Neuronal stem cell (in vitro differentiated cells): ENCODE results near the gene EML4.

ENCODE experiments used
- DNase-seq: peaks from one replicate; pipeline ENCODE4 v3.0.0-alpha.2; 2013; ENCODE audit warnings: low spot score
- H2AFZ ChIP-seq: one replicate; pipeline ENCODE4 v1.6.1; 2013; ENCODE audit warnings: mild to moderate bottlenecking, low read length, inconsistent platforms
- H2AK5ac ChIP-seq: 2 replicates; pipeline ENCODE4 v1.6.1; 2013; ENCODE audit warnings: low read depth, mild to moderate bottlenecking, inconsistent platforms, low read length, moderate library complexity, mixed read lengths
- H2BK120ac ChIP-seq: 2 replicates; pipeline ENCODE4 v1.6.1; 2013; ENCODE audit warnings: low read depth, mild to moderate bottlenecking, inconsistent platforms, low read length, moderate library complexity, mixed read lengths
- H2BK12ac ChIP-seq: one replicate; pipeline ENCODE4 v1.6.1; 2013; ENCODE audit warnings: low read length, inconsistent platforms
- H2BK15ac ChIP-seq: 2 replicates; pipeline ENCODE4 v1.6.1; 2013; ENCODE audit warnings: mild to moderate bottlenecking, low read length, inconsistent platforms, mixed read lengths
- H2BK5ac ChIP-seq: one replicate; pipeline ENCODE4 v1.6.1; 2013; ENCODE audit warnings: inconsistent platforms, mild to moderate bottlenecking, low read length, moderate library complexity
- H3K14ac ChIP-seq: one replicate; pipeline ENCODE4 v1.6.1; 2013; ENCODE audit warnings: low read length, inconsistent platforms
- H3K18ac ChIP-seq: 2 replicates; pipeline ENCODE4 v1.6.1; 2013; ENCODE audit warnings: low read length, inconsistent platforms
- H3K23ac ChIP-seq: 2 replicates; pipeline ENCODE4 v1.6.1; 2013; ENCODE audit warnings: low read depth, mild to moderate bottlenecking, mixed read lengths, low read length, inconsistent platforms; ENCODE audit not compliant: poor library complexity
- H3K27ac ChIP-seq: replicated peaks from 3 replicates; pipeline ENCODE4 v1.5.1; 2013; ENCODE audit warnings: low read length, inconsistent platforms
- H3K27me3 ChIP-seq, 3 experiments: 2 replicates each; pipeline ENCODE4 v1.6.1; 2013; ENCODE audit warnings: low read length in 3 of 3, mild to moderate bottlenecking in 2 of 3, inconsistent platforms in 1 of 3, low read depth in 1 of 3, mixed read lengths in 1 of 3, moderate library complexity in 1 of 3; ENCODE audit not compliant: control insufficient read depth in 3 of 3, insufficient read depth in 3 of 3
- H3K36me3 ChIP-seq, 2 donors: replicated peaks in 1 of 2; 2 replicates each; pipeline ENCODE4 v1.6.1; 2013; ENCODE audit warnings: low read length in 2 of 2; ENCODE audit not compliant: control insufficient read depth in 2 of 2, insufficient read depth in 2 of 2
- H3K4ac ChIP-seq: 2 replicates; pipeline ENCODE4 v1.6.1; 2013; ENCODE audit warnings: inconsistent platforms, mild to moderate bottlenecking, low read length, moderate library complexity
- H3K4me1 ChIP-seq, 2 donors: 1 replicate in 1 of 2; 2 replicates in 1 of 2; pipeline ENCODE4 v1.6.1; 2013; ENCODE audit warnings: low read length in 2 of 2, low read depth in 1 of 2; ENCODE audit not compliant: control insufficient read depth in 2 of 2, insufficient read depth in 1 of 2
- H3K4me2 ChIP-seq: one replicate; pipeline ENCODE4 v1.6.1; 2013; ENCODE audit warnings: mild to moderate bottlenecking, low read length, inconsistent platforms; ENCODE audit not compliant: insufficient read depth, poor library complexity, severe bottlenecking
- H3K4me3 ChIP-seq, 2 donors: 2 replicates each; pipeline ENCODE4 v1.5.1; 2013; ENCODE audit warnings: low read length in 2 of 2, mild to moderate bottlenecking in 2 of 2, inconsistent platforms in 1 of 2, moderate library complexity in 1 of 2
- H3K79me1 ChIP-seq: one replicate; pipeline ENCODE4 v1.6.1; 2013; ENCODE audit warnings: low read depth, mild to moderate bottlenecking, inconsistent platforms, low read length, moderate library complexity
- H3K9ac ChIP-seq: one replicate; pipeline ENCODE4 v1.6.1; 2013; ENCODE audit warnings: mild to moderate bottlenecking, low read depth, low read length, inconsistent platforms; ENCODE audit not compliant: poor library complexity
- H3K9me3 ChIP-seq, 2 donors: replicated peaks in 1 of 2; 2 replicates each; pipeline versions ENCODE3 to v1.6.1; 2013; ENCODE audit warnings: low read length in 2 of 2, mild to moderate bottlenecking in 2 of 2, inconsistent platforms in 1 of 2, low read depth in 1 of 2, mixed read lengths in 1 of 2, moderate library complexity in 1 of 2; ENCODE audit not compliant: control insufficient read depth in 2 of 2, insufficient read depth in 1 of 2
- H4K8ac ChIP-seq: one replicate; pipeline ENCODE4 v1.6.1; 2013; ENCODE audit warnings: low read depth, mild to moderate bottlenecking, inconsistent platforms, low read length, moderate library complexity
- H4K91ac ChIP-seq: one replicate; pipeline ENCODE4 v1.6.1; 2013; ENCODE audit warnings: low read length, low read depth, mild to moderate bottlenecking, inconsistent platforms; ENCODE audit not compliant: poor library complexity
- WGBS, 2 donors: extraction: QIAGEN DNeasy Blood & Tissue Kit; methylation state at CpG; one replicate each; pipeline ENCODE4 v1.1.7; 2013; ENCODE audit warnings: missing lambda C conversion rate in 2 of 2, mixed read lengths in 1 of 2; ENCODE audit not compliant: insufficient read length in 2 of 2, insufficient replicate concordance in 1 of 2; ENCODE audit errors: extremely low coverage in 2 of 2; 5-methylcytosine and 5-hydroxymethylcytosine counted together

EML4 gene

DNA sequence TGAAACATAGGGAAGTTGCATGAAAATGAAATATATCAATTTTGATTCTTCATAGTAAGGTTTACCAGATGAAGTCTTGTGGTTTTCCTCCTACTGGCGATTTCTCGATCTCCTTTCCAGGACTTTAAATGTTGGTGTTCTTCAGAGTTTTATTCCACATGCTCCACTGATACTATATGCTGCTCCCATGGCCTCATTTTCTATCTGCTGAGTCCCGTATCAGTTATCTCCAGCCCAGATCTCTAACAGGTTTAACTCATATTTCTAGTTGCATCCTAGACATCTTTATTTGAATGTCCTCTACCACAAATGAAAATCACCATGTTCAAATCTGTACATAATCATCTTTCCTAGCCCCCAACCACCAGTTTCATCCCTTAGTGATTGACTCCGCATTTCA lies 120.1 kb downstream of the EML4 start:
- Histone ChIP-seq H4K8ac (no peak overlapping the region), H3K4me1 (no peaks in the 10 kb centered on the region), H2BK15ac (no peak overlapping the region), H3K4me2 (no peak overlapping the region), H3K18ac (no peak overlapping the region), H2BK12ac (no peak overlapping the region), H2AFZ (no peak overlapping the region), H3K14ac (no peak overlapping the region), H3K23ac (no peak overlapping the region), H3K36me3 (peaks cover 3 to 86% of the 10 kb centered on the region in 2 donors), H3K9ac (no peak overlapping the region), H2BK120ac (no peak overlapping the region), H3K79me1 (no peaks in the 10 kb centered on the region), H3K27ac (no peak overlapping the region), H3K4ac (no peak overlapping the region), H3K27me3 (no peaks in the 10 kb centered on the region), H3K9me3 (no peaks in the 10 kb centered on the region), H3K4me3 (no peak overlapping the region), H2AK5ac (no peak overlapping the region), H4K91ac (no peak overlapping the region), H2BK5ac (no peak overlapping the region)
- DNase-seq: no peak
- WGBS, 2 donors: no CpG with 5 or more reads among the region's 4 CpGs

GRCh38 chr2:42290005-42290404 lies 120.9 kb downstream of the EML4 start:
- H3K4me3 ChIP-seq: no peak overlapping the region
- H3K14ac ChIP-seq: no peak overlapping the region
- no peak overlapping the region for H2AK5ac ChIP-seq
- no peak overlapping the region for H3K27ac ChIP-seq
- no peak overlapping the region for H4K8ac ChIP-seq
- no peak overlapping the region for H3K9ac ChIP-seq
- no peak overlapping the region for H2BK120ac ChIP-seq
- H2AFZ ChIP-seq: no peak overlapping the region
- WGBS, 2 donors: no CpG with 5 or more reads among the region's 8 CpGs
- peaks cover 2 to 87% of the 10 kb centered on the region in 2 donors for H3K36me3 ChIP-seq
- H3K23ac ChIP-seq: no peak overlapping the region
- H2BK15ac ChIP-seq: no peak overlapping the region
- no peak overlapping the region for H3K4me2 ChIP-seq
- H3K18ac ChIP-seq: no peak overlapping the region
- H2BK12ac ChIP-seq: no peak overlapping the region
- H3K79me1 ChIP-seq: no peaks in the 10 kb centered on the region
- no peak overlapping the region for H2BK5ac ChIP-seq
- no peaks in the 10 kb centered on the region for H3K4me1 ChIP-seq
- no peaks in the 10 kb centered on the region for H3K27me3 ChIP-seq
- DNase-seq: no peak
- H4K91ac ChIP-seq: no peak overlapping the region
- H3K4ac ChIP-seq: no peak overlapping the region
- no peaks in the 10 kb centered on the region for H3K9me3 ChIP-seq

DNA sequence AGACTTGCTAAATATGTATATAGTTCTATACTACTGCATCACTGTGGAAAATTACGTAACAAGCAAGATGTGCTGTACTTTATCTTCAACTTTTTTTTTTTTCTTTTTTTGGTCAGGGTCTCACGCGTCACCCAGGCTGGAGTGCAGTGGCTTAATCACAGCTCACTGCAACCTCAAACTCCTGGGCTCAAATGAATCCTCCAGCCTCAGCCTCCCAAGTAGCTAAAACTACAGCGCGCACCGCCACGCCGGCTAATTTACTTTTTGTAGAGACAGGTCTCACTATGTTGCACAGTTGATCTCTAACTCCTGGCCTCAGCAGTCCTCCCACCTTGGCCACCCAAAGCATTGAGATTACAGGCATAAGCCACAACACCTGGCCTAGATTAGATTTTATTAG lies 123.9 kb downstream of the EML4 start:
- H4K8ac ChIP-seq: no peak overlapping the region
- H3K23ac ChIP-seq: no peak overlapping the region
- no peak overlapping the region for H3K18ac ChIP-seq
- no peak overlapping the region for H2BK12ac ChIP-seq
- H2BK5ac ChIP-seq: no peak overlapping the region
- no peaks in the 10 kb centered on the region for H3K79me1 ChIP-seq
- no peaks in the 10 kb centered on the region for H3K4me1 ChIP-seq
- H4K91ac ChIP-seq: no peak overlapping the region
- H2AFZ ChIP-seq: no peak overlapping the region
- no peak overlapping the region for H3K14ac ChIP-seq
- no peak overlapping the region for H3K9ac ChIP-seq
- peaks cover 13 to 89% of the 10 kb centered on the region in 2 donors for H3K36me3 ChIP-seq
- H3K4me2 ChIP-seq: no peak overlapping the region
- no peak overlapping the region for H3K4ac ChIP-seq
- no peak overlapping the region for H2BK15ac ChIP-seq
- H3K4me3 ChIP-seq: no peak overlapping the region
- H2AK5ac ChIP-seq: no peak overlapping the region
- DNase-seq: no peak
- no peaks in the 10 kb centered on the region for H3K27me3 ChIP-seq
- H3K27ac ChIP-seq: no peak overlapping the region
- no CpG with 5 or more reads among the region's 8 CpGs for WGBS, 2 donors
- H3K9me3 ChIP-seq: no peaks in the 10 kb centered on the region
- H2BK120ac ChIP-seq: no peak overlapping the region

DNA sequence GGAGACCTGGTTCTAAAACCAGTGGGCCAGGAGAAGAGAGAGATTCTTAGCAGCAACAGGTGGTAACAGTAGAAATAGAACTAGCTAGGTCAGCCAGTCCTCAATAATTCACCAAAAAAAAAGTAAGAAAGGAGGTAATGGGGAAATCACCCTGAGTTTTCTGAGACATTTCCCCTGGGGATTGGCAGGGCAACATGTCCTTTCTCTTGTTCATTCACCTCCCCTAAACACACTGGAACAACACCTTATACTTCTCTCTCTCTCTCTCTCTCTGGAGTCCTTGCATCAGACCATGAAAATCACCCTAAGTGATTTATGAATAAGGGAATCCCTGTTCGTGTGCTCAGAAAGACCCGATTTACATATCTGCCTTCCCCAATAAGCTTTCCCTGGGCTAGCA lies 127.1 kb downstream of the EML4 start:
- WGBS, 2 donors: no CpG with 5 or more reads among the region's 2 CpGs
- Histone ChIP-seq H3K23ac (no peak overlapping the region), H3K36me3 (peaks cover 14 to 90% of the 10 kb centered on the region in 2 donors), H3K79me1 (no peaks in the 10 kb centered on the region), H3K4ac (no peak overlapping the region), H3K9ac (no peak overlapping the region), H3K4me2 (no peak overlapping the region), H4K8ac (no peak overlapping the region), H3K4me3 (no peak overlapping the region), H4K91ac (no peak overlapping the region), H2AK5ac (no peak overlapping the region), H2BK12ac (no peak overlapping the region), H3K18ac (no peak overlapping the region), H2AFZ (no peak overlapping the region), H3K4me1 (no peaks in the 10 kb centered on the region), H3K27ac (no peak overlapping the region), H3K27me3 (no peaks in the 10 kb centered on the region), H2BK15ac (no peak overlapping the region), H3K9me3 (no peaks in the 10 kb centered on the region), H2BK120ac (no peak overlapping the region), H2BK5ac (no peak overlapping the region), H3K14ac (no peak overlapping the region)
- DNase-seq: no peak
